Measurements from ENCODE around the gene PRCD. TPM values are rescaled to one million over a fixed set of nuclear protein-coding genes. Genes with fewer than 3 reads are reported as not detected.

Gene PRCD
- total RNA-seq, 6 experiments from 2014 or later: 0.12 to 1.3 (median 0.22) TPM; not detected in 3

GRCh38 chr17:76574166-76574565 is 34.3 kb downstream of the PRCD start:
- no peaks in the 10 kb centered on the region for H3K36me3 ChIP-seq
- no peak for TF ChIP-seq POLR2A (IDR thresholded peaks at IDR 0.05)
- TF ChIP-seq, protein P1, sequence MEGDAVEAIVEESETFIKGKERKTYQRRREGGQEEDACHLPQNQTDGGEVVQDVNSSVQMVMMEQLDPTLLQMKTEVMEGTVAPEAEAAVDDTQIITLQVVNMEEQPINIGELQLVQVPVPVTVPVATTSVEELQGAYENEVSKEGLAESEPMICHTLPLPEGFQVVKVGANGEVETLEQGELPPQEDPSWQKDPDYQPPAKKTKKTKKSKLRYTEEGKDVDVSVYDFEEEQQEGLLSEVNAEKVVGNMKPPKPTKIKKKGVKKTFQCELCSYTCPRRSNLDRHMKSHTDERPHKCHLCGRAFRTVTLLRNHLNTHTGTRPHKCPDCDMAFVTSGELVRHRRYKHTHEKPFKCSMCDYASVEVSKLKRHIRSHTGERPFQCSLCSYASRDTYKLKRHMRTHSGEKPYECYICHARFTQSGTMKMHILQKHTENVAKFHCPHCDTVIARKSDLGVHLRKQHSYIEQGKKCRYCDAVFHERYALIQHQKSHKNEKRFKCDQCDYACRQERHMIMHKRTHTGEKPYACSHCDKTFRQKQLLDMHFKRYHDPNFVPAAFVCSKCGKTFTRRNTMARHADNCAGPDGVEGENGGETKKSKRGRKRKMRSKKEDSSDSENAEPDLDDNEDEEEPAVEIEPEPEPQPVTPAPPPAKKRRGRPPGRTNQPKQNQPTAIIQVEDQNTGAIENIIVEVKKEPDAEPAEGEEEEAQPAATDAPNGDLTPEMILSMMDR (IDR thresholded peaks at IDR 0.05): no peak
- ATAC-seq (no peak), DNase-seq (no peak)
- 90% methylated on average over 2 of the region's 11 CpGs for WGBS (ENCODE audit: insufficient coverage, low coverage, low lambda C conversion rate, missing lambda C conversion rate)
- H3K27me3 ChIP-seq: no peaks in the 10 kb centered on the region
- H3K4me3 ChIP-seq: no peak overlapping the region
- intact Hi-C loops (cut with DNase I): loop anchor here in 1 of 2 donors (10.0 kb wide), 1 partner anchor 49 kb away; no protein-coding TSS in a partner anchor
- no peaks in the 10 kb centered on the region for H3K9me3 ChIP-seq
- H3K4me1 ChIP-seq: no peaks in the 10 kb centered on the region
- no peak overlapping the region for H3K27ac ChIP-seq

DNA sequence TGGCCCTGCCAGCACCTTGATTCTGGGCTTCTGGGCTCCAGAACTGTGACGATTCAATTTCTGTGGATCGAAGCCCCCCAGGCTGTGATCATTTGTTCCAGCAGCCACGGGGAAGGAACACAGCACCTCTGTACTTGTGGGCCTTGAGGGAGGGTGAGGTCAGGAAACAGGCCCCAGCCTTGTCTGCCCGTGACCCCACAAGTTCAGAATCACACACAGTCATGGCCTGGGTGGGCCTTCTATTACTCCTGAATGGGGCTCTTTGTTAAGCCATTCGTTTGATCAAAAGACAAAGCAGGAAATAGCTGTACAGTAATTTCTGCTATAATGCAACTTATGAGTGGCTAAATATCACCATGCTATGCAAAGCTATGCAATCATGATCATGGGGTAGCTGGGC is 35.7 kb downstream of the PRCD start:
- DNase-seq: no peak
- Histone ChIP-seq H3K9me3 (no peaks in the 10 kb centered on the region), H3K27ac (no peak overlapping the region), H3K27me3 (no peaks in the 10 kb centered on the region), H3K4me3 (no peak overlapping the region), H3K4me1 (no peaks in the 10 kb centered on the region), H3K36me3 (no peaks in the 10 kb centered on the region)
- ATAC-seq: no peak
- intact Hi-C loops (cut with DNase I): loop anchor here in 1 of 2 donors (10.0 kb wide), 1 partner anchor 51 kb away; no protein-coding TSS in a partner anchor
- TF ChIP-seq POLR2A (IDR thresholded peaks at IDR 0.05): no peak
- TF ChIP-seq, protein P1 (IDR thresholded peaks at IDR 0.05): no peak
- 20% methylated on average over 1 of the region's 5 CpGs for WGBS (ENCODE audit: insufficient coverage, low coverage, low lambda C conversion rate, missing lambda C conversion rate)

- ATAC-seq: no peak
- WGBS (ENCODE audit: insufficient coverage, low coverage, low lambda C conversion rate, missing lambda C conversion rate): 77% methylated on average over 8 of the region's 9 CpGs
Observed at GRCh38 chr17:76576189-76576588, 36.3 kb downstream of the PRCD start.

GRCh38 chr17:76577876-76578275 is 38.0 kb downstream of the PRCD start:
- intact Hi-C loops (cut with DNase I): loop anchor here in 1 of 2 donors (10.0 kb wide), 1 partner anchor 53 kb away; no protein-coding TSS in a partner anchor
- Histone ChIP-seq H3K27me3 (no peaks in the 10 kb centered on the region), H3K9me3 (no peaks in the 10 kb centered on the region), H3K36me3 (no peaks in the 10 kb centered on the region), H3K4me1 (no peaks in the 10 kb centered on the region), H3K27ac (no peak overlapping the region), H3K4me3 (no peak overlapping the region)
- ATAC-seq: no peak
- TF ChIP-seq, protein P1 (IDR thresholded peaks at IDR 0.05): no peak
- TF ChIP-seq POLR2A (IDR thresholded peaks at IDR 0.05): no peak
- DNase-seq: no peak
- WGBS (ENCODE audit: insufficient coverage, low coverage, low lambda C conversion rate, missing lambda C conversion rate): 94% methylated on average over 7 of the region's 7 CpGs

More at GRCh38 chr17:76576189-76576588, 36.3 kb downstream of the PRCD start:
- H3K27me3 ChIP-seq: no peaks in the 10 kb centered on the region
- no peak overlapping the region for H3K27ac ChIP-seq
- no peak for DNase-seq
- TF ChIP-seq, protein P1 (IDR thresholded peaks at IDR 0.05): no peak
- no peak for TF ChIP-seq POLR2A (IDR thresholded peaks at IDR 0.05)
- intact Hi-C loops (cut with DNase I): loop anchor here in 1 of 2 donors (10.0 kb wide), 1 partner anchor 51 kb away; no protein-coding TSS in a partner anchor
- H3K4me3 ChIP-seq: no peak overlapping the region
- no peaks in the 10 kb centered on the region for H3K9me3 ChIP-seq
- no peaks in the 10 kb centered on the region for H3K36me3 ChIP-seq
- H3K4me1 ChIP-seq: no peaks in the 10 kb centered on the region

Data from right lobe of liver (tissue), 6 donors.